GM12875 (cell line): ENCODE data around the gene PHKG1.
A peak's percentile ranks its signal among the peaks of the same experiment; 100 is the strongest.
"Not testable (repeated sequence)": the region's sequence is repeated elsewhere in the genome, so short reads cannot be mapped to it uniquely, and the experiment has no call there.

Experiments
- H3K4me3 ChIP-seq: one replicate; pipeline ENCODE4 v1.5.1; 2011; ENCODE audit warnings: low read depth, low read length, control low read depth
- TF ChIP-seq, protein P1 (sequence below): IDR thresholded peaks from 2 replicates; pipeline ENCODE4 v1.5.1; 2011; ENCODE audit warnings: low read depth, mild to moderate bottlenecking, control low read depth, inconsistent platforms, low read length, moderate library complexity, borderline replicate concordance; ENCODE audit not compliant: insufficient read depth

PHKG1 gene

DNA sequence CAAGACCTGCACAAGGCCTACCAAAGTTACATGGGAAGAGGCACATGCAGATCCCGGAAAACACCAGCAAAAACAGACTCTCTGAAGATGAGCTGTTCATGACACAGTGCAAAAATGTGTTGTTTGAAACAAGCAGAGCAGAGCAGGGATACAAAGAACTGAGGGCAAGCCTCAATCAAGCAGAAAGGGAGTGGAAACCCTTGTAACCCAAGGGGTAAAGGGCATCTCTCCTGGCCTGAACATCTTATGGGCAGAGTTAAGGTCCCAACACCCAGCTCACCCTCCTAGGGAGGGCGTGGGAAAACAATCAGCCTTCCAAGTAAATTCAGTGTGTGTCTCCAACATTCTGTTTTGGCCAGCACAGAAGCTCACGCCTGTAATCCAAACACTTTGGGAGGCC lies 52.0 kb downstream of the PHKG1 start:
- TF ChIP-seq, protein P1, sequence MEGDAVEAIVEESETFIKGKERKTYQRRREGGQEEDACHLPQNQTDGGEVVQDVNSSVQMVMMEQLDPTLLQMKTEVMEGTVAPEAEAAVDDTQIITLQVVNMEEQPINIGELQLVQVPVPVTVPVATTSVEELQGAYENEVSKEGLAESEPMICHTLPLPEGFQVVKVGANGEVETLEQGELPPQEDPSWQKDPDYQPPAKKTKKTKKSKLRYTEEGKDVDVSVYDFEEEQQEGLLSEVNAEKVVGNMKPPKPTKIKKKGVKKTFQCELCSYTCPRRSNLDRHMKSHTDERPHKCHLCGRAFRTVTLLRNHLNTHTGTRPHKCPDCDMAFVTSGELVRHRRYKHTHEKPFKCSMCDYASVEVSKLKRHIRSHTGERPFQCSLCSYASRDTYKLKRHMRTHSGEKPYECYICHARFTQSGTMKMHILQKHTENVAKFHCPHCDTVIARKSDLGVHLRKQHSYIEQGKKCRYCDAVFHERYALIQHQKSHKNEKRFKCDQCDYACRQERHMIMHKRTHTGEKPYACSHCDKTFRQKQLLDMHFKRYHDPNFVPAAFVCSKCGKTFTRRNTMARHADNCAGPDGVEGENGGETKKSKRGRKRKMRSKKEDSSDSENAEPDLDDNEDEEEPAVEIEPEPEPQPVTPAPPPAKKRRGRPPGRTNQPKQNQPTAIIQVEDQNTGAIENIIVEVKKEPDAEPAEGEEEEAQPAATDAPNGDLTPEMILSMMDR = no peak
- no peak overlapping the region for H3K4me3 ChIP-seq

DNA sequence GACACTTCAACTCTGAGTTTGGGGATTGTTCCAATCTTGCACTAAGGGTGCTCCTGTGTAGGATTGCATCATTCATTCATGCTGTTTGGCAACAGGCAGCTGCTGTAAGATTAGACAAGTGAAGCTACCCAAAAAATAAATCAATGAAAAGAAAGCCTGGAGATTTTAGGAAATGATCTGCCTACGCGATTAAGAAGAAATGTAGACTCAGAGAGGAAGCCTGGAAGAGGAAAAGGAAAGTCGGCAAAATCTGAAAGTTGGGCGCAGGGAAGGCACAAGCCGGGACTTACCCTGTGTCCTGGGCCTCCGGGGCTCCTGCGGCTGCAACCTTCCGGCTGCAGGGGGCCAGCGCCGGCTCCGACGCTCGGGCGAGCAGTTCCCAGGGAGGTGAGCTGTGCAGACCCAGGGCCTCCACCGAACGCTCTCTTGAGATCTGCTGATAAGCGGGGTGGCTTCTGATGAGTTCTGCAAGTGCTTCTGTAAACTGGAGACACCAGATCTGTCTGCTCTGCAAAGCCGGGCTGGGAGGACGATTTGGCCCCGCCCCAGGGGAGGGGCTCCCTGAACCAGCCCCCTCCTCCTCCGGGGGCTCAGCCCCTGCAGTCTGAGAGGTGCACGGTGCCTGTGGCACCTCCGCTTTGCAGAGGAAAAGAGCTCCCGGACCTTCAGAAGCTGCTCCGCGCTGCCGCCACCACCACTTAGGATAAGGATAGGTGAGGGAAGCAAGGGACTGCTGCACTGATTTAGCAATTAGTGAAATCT lies 58.9 kb downstream of the PHKG1 start:
- H3K4me3 ChIP-seq = peak overlapping the region; percentile 63
- TF ChIP-seq, protein P1 = peak; percentile 41

DNA sequence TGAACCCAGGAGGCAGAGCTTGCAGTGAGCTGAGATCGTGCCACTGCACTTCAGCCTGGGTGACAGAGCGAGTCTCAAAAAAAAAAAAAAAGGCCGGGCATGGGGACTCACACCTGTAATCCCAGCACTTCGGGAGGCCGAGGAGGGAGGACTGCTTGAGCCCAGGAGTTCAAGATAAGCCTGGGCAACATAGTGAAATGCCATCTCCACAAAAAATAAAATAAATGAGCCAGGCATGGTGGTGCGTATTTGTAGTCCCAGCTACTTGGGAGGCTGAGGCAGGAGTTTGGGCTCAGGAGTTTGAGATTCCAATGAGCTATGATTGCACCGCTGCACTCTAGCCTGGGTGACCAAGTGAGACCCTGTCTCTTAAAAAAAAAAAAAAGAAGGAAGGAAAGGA lies 60.2 kb downstream of the PHKG1 start:
- not testable (repeated sequence) for H3K4me3 ChIP-seq

DNA sequence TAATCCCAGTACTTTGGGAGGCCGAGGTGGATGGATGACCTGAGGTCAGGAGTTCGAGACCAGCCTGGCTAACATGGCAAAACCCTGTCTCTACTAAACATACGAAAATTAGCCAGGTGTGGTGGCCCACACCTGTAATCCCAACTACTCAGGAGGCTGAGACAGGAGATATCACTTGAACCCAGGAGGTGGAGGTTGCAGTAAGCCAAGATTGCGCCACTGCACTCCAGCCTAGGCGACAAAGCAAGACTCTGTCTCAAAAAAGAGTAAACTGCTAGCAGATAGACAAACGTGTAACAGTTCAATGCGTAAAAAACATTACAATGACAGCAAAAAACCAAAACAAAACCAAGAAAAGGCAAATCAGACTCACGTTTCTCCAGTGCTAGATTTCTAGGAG lies 61.2 kb downstream of the PHKG1 start:
- not testable (repeated sequence) for H3K4me3 ChIP-seq

DNA sequence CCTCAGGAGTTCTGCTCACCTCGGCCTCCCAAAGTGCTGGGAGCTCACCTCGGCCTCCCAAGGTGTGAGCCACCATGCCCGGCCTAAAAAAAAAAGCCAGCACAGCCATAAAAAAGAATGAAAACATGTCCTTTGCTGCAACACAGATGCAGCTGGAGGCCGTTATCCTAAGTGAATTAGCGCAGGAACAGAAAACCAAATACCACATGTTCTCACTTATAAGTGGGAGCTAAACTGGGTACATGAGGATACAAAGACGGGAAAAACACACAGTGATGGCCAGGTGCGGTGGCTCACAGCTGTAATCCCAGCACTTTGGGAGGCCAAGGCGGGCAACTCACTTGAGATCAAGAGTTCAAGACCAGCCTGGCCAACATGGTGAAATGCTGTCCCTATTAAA lies 62.4 kb downstream of the PHKG1 start:
- TF ChIP-seq, protein P1 = no peak
- no peak overlapping the region for H3K4me3 ChIP-seq
